ENCODE data around the gene CNPY4.

Gene CNPY4

GRCh38 chr7:100152937-100153666 is 33.7 kb downstream of the CNPY4 start:
- DNase-seq: no peak

GRCh38 chr7:100153708-100154535 is 34.5 kb downstream of the CNPY4 start:
- no peak for DNase-seq

- no peak for DNase-seq
These were observed 35.4 kb downstream of the CNPY4 start for GRCh38 chr7:100154651-100155491.

GRCh38 chr7:100155553-100156317 is 36.3 kb downstream of the CNPY4 start:
- DNase-seq: no peak

- DNase-seq: no peak
These were observed 37.1 kb downstream of the CNPY4 start for GRCh38 chr7:100156331-100157068.

- no peak for DNase-seq
These were observed 37.6 kb downstream of the CNPY4 start for GRCh38 chr7:100157069-100157333.

GRCh38 chr7:100157334-100158228 is 38.1 kb downstream of the CNPY4 start:
- DNase-seq: no peak

GRCh38 chr7:100158229-100159098 is 39.0 kb downstream of the CNPY4 start, which contains the start of gene TRAPPC14:
Gene TRAPPC14 (minus strand): TSS chr7:100158723. CDS start chr7:100158499, 224 bp downstream.
- peak; percentile 31 for DNase-seq

GRCh38 chr7:100159099-100159623 is 39.7 kb downstream of the CNPY4 start:
- DNase-seq: no peak

- DNase-seq: no peak
These were observed 40.6 kb downstream of the CNPY4 start for GRCh38 chr7:100160067-100160466.

- no peak for DNase-seq
These were observed 43.6 kb downstream of the CNPY4 start for GRCh38 chr7:100163006-100163531.

GRCh38 chr7:100163871-100164270 is 44.4 kb downstream of the CNPY4 start:
- DNase-seq: no peak

GRCh38 chr7:100166317-100166940 is 47.0 kb downstream of the CNPY4 start:
- DNase-seq: no peak

- no peak for DNase-seq
These were observed 47.8 kb downstream of the CNPY4 start for GRCh38 chr7:100166970-100167911.

- no peak for DNase-seq
These were observed 48.5 kb downstream of the CNPY4 start for GRCh38 chr7:100167912-100168323.

- DNase-seq: no peak
These were observed 49.9 kb downstream of the CNPY4 start for GRCh38 chr7:100169147-100169850.

Measured in NCI-H1048 (cell line).